D721Med (cell line): ENCODE results near the gene GNG2.

Experiments
- DNase-seq: peaks from one replicate; pipeline ENCODE4 v3.0.0; 2011; ENCODE audit warnings: low spot score; ENCODE audit not compliant: insufficient read length
- FAIRE-seq: peaks from 2 replicates; lab custom pipeline; 2011; peaks lifted over from hg19 to GRCh38; lab: Jason Lieb, UNC
- CTCF ChIP-seq: IDR thresholded peaks from 2 replicates; pipeline ENCODE4 v1.5.1; 2012; ENCODE audit warnings: mild to moderate bottlenecking, control low read depth; ENCODE audit not compliant: insufficient read depth; ENCODE audit errors: missing control alignments

The GNG2 gene

GRCh38 chr14:51954657-51955056 lies 94.2 kb downstream of the GNG2 start:
- no peak for FAIRE-seq
- DNase-seq: no peak
- TF ChIP-seq CTCF: no peak

- DNase-seq (no peak), FAIRE-seq (no peak)
- TF ChIP-seq CTCF: no peak
Measured at GRCh38 chr14:51957950-51958349, 97.5 kb downstream of the GNG2 start.

- TF ChIP-seq CTCF: no peak
- FAIRE-seq (no peak), DNase-seq (no peak)
Measured at GRCh38 chr14:51959928-51960327, 99.5 kb downstream of the GNG2 start.

GRCh38 chr14:51960866-51961265 lies 100.5 kb downstream of the GNG2 start:
- no peak for FAIRE-seq
- DNase-seq: no peak
- no peak for TF ChIP-seq CTCF

GRCh38 chr14:51962711-51963110 lies 102.3 kb downstream of the GNG2 start:
- no peak for TF ChIP-seq CTCF
- FAIRE-seq (no peak), DNase-seq (no peak)

- FAIRE-seq (no peak), DNase-seq (no peak)
- TF ChIP-seq CTCF: no peak
Measured at GRCh38 chr14:51963286-51963685, 102.9 kb downstream of the GNG2 start.

- no peak for FAIRE-seq
- no peak for TF ChIP-seq CTCF
- DNase-seq: no peak
Measured at GRCh38 chr14:51967521-51967920, 107.1 kb downstream of the GNG2 start.
